ENCODE measurements around the gene SLC6A12. TPM values are rescaled to one million over a fixed set of nuclear protein-coding genes. Genes with fewer than 3 reads are reported as not detected.

The SLC6A12 gene
- total and polyA plus RNA-seq, 7 donors, result 0.07 to 0.90 (median 0.30) TPM

DNA sequence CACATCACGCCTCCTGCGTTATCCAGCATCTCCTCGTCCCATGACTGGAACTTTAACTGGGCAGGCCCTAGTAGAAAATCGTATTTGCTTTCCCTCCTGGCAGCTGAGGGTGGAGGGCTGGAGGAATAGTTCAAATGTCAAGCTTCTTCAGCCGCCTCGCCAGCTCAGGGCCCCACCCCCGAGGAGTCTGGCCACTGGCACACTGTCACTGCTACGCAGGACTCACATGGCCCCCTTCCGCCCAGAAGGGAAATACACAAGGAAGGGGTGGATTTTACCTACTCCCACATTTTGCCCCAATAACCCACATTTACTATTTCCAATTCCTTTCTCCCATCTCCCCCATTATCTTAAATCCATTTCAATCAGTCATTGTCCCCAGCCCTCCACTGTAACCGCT, 40.1 kb upstream of the SLC6A12 start:
- WGBS, 3 donors, result 50 to 57% (median 56%) methylated on average over 10 of the region's 10 CpGs
- intact Hi-C loops (cut with DNase I), result no loop called here
- TF ChIP-seq, protein P1, sequence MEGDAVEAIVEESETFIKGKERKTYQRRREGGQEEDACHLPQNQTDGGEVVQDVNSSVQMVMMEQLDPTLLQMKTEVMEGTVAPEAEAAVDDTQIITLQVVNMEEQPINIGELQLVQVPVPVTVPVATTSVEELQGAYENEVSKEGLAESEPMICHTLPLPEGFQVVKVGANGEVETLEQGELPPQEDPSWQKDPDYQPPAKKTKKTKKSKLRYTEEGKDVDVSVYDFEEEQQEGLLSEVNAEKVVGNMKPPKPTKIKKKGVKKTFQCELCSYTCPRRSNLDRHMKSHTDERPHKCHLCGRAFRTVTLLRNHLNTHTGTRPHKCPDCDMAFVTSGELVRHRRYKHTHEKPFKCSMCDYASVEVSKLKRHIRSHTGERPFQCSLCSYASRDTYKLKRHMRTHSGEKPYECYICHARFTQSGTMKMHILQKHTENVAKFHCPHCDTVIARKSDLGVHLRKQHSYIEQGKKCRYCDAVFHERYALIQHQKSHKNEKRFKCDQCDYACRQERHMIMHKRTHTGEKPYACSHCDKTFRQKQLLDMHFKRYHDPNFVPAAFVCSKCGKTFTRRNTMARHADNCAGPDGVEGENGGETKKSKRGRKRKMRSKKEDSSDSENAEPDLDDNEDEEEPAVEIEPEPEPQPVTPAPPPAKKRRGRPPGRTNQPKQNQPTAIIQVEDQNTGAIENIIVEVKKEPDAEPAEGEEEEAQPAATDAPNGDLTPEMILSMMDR (IDR thresholded peaks at IDR 0.05), result no peak

DNA sequence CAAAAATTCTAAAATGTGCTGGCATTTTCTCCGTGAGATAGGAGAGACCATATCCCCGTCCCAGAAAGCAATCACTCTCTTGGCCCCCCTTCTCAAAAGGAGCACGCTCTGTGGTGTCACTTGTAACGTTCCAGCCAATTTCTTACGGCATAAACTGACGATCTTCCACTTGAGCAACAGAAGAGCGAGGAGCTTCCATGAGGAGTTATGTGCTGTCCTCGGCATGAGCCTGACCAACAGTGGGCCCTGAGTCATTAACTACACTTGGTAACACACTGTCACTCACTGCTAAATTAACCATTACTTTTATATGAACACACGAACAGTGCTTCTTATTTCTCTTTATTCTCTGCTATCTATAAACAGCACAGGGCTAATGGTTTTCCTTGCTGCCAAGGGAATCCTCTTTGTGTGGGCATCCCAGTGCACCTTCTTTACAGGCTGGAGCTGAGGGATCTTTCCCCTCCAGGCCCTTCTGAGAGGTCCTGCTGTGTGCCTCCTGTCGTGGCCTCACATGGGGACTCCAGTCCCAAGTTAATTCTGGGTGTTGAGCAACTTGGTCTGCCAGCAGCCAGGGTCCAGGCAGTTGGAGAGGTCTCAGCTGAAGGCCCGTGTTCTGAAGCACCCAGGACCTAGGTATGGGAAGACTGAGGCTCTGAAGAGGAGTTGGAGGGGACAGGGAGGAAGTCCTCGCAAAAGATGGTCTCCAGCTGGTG, 39.3 kb upstream of the SLC6A12 start:
- Histone ChIP-seq H3K4me1 (no peaks in the 10 kb centered on the region), H3K27me3 (ENCODE audit: insufficient read depth in 3 of 3, low read length in 2 of 3) (peaks cover 0 to 5% (median 4%) of the 10 kb centered on the region in 3 donors), H3K9me3 (no peaks in the 10 kb centered on the region), H3K36me3 (ENCODE audit: insufficient read depth in 1 of 2, low read depth in 1 of 2) (no peaks in the 10 kb centered on the region), H3K4me3 (no peak overlapping the region), H3K27ac (no peak overlapping the region)
- ATAC-seq (no peak), DNase-seq (no peak)
- TF ChIP-seq, protein P1 (IDR thresholded peaks at IDR 0.05), result no peak
- intact Hi-C loops (cut with DNase I), result no loop called here
- WGBS, 3 donors, result 71 to 74% (median 72%) methylated on average over 12 of the region's 12 CpGs

More for the DNA sequence above, 40.1 kb upstream of the SLC6A12 start:
- DNase-seq, result no peak
- no peak for ATAC-seq
- no peak overlapping the region for H3K4me3 ChIP-seq
- H3K4me1 ChIP-seq, result no peaks in the 10 kb centered on the region
- peaks cover 0 to 8% (median 5%) of the 10 kb centered on the region in 3 donors for H3K27me3 ChIP-seq (ENCODE audit: insufficient read depth in 3 of 3, low read length in 2 of 3)
- H3K36me3 ChIP-seq (ENCODE audit: insufficient read depth in 1 of 2, low read depth in 1 of 2), result no peaks in the 10 kb centered on the region
- no peaks in the 10 kb centered on the region for H3K9me3 ChIP-seq
- no peak overlapping the region for H3K27ac ChIP-seq

DNA sequence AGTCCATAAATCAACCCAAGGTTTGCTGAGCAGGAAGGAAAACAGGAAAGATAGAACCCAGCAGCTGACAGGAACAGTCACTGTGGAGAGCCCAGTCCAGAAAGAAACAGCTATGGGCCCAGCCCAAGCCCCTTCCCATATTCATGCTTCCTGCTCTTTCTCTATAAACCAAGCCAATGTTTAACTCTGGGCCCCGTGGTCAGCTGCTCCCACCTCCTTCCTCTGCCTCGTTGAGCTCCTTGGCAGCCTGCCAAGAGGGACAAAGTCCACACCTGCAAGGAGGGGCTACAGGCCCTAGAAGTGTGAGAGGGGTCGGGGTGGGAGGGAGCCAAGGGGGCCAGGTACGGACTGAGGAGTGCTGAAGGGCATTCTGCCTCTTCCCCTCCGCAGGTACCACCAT, 38.7 kb upstream of the SLC6A12 start:
- Histone ChIP-seq H3K9me3 (peaks cover 5% of the 10 kb centered on the region), H3K4me1 (no peaks in the 10 kb centered on the region), H3K27ac (no peak overlapping the region), H3K36me3 (ENCODE audit: insufficient read depth in 1 of 2, low read depth in 1 of 2) (no peaks in the 10 kb centered on the region), H3K4me3 (no peak overlapping the region), H3K27me3 (ENCODE audit: insufficient read depth in 3 of 3, low read length in 2 of 3) (peaks cover 0 to 4% (median 3%) of the 10 kb centered on the region in 3 donors)
- no peak for ATAC-seq
- 41 to 42% (median 42%) methylated on average over 5 of the region's 5 CpGs for WGBS, 3 donors
- DNase-seq, result no peak
- intact Hi-C loops (cut with DNase I), result no loop called here
- TF ChIP-seq, protein P1 (IDR thresholded peaks at IDR 0.05), result no peak

DNA sequence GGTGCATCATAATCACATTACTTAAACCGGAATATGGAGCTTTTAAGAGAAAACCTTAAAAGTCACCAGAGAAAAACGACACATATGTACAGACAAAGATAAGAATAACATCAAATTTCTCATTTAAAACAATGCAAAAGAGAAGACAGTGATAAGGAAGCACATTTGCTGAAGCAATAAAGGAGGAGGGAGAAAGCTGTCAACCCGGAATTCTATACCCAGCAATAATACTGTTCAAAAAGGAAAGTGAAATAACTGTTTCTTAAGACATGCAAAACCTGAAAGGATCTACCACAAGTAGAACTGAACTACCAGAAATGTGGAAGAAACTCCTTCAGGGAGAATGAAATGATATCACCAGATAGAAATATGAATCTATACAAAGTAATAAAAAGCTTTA, 33.3 kb upstream of the SLC6A12 start:
- Histone ChIP-seq H3K27ac (no peak overlapping the region), H3K4me1 (no peaks in the 10 kb centered on the region), H3K36me3 (ENCODE audit: insufficient read depth in 1 of 2, low read depth in 1 of 2) (no peaks in the 10 kb centered on the region), H3K4me3 (no peak overlapping the region), H3K9me3 (peaks cover 14% of the 10 kb centered on the region), H3K27me3 (ENCODE audit: insufficient read depth in 3 of 3, low read length in 2 of 3) (peaks cover 0 to 2% (median 0%) of the 10 kb centered on the region in 3 donors)
- WGBS, 3 donors, result 79 to 84% (median 82%) methylated on average over 3 of the region's 3 CpGs
- ATAC-seq, result no peak
- DNase-seq, result no peak
- TF ChIP-seq, protein P1 (IDR thresholded peaks at IDR 0.05), result no peak
- intact Hi-C loops (cut with DNase I), result no loop called here

DNA sequence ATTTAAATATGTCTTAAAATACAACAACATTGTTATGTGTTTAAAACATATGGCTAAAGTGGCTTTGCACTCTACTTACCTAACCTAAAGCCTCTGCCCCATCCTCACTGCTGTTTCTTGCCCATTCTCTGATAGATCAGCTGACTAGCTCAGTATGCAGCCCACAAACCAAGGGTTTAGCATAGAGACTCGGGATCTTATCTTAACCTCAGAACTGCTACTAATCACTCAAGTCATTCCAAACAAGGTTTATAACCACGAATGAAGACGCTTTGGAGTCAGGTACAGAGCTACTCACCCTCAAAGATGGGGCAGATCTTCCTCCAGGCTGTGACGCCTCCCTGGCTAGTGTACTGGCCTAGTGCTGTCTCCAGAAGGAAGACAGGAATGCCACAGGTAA, 29.4 kb upstream of the SLC6A12 start:
- Histone ChIP-seq H3K27me3 (ENCODE audit: insufficient read depth in 3 of 3, low read length in 2 of 3) (peaks cover 0 to 2% (median 0%) of the 10 kb centered on the region in 3 donors), H3K4me1 (no peaks in the 10 kb centered on the region), H3K27ac (no peak overlapping the region), H3K4me3 (no peak overlapping the region), H3K36me3 (ENCODE audit: insufficient read depth in 1 of 2, low read depth in 1 of 2) (no peaks in the 10 kb centered on the region), H3K9me3 (peaks cover 14% of the 10 kb centered on the region)
- WGBS, 3 donors, result 72 to 76% (median 75%) methylated on average over 4 of the region's 4 CpGs
- TF ChIP-seq, protein P1 (IDR thresholded peaks at IDR 0.05), result no peak
- intact Hi-C loops (cut with DNase I), result no loop called here
- DNase-seq (no peak), ATAC-seq (no peak)
